LNCAP (cell line): Measurements from ENCODE around the gene ARID4A.

Source experiments
- CTCF ChIP-seq: fragments of 450-650 bp; IDR thresholded peaks from 2 replicates; pipeline ENCODE4 v1.5.1; 2017; ENCODE audit warnings: mild to moderate bottlenecking

Gene ARID4A

GRCh38 chr14:58283730-58284129, 14.6 kb upstream of the ARID4A start:
- TF ChIP-seq CTCF = no peak

GRCh38 chr14:58285132-58285531, 13.2 kb upstream of the ARID4A start:
- TF ChIP-seq CTCF = no peak

GRCh38 chr14:58287607-58288042, 10.7 kb upstream of the ARID4A start:
- TF ChIP-seq CTCF = no peak

- no peak for TF ChIP-seq CTCF
Measured at GRCh38 chr14:58288106-58288792, 10.1 kb upstream of the ARID4A start.

- TF ChIP-seq CTCF = no peak
Measured at GRCh38 chr14:58291646-58292045, 6.7 kb upstream of the ARID4A start.

- TF ChIP-seq CTCF = no peak
Measured at GRCh38 chr14:58292187-58292586, 6.2 kb upstream of the ARID4A start.

- TF ChIP-seq CTCF = no peak
Measured at GRCh38 chr14:58294201-58294600, 4.2 kb upstream of the ARID4A start.

- TF ChIP-seq CTCF = no peak
Measured at GRCh38 chr14:58296726-58297125, 1.6 kb upstream of the ARID4A start.
